Naive B cell (primary cell): ENCODE data around the gene RNGTT. TPM values are rescaled to one million over a fixed set of nuclear protein-coding genes. Genes with fewer than 3 reads are reported as not detected.
"Not testable (repeated sequence)": the region's sequence is repeated elsewhere in the genome, so short reads cannot be mapped to it uniquely, and the experiment has no call there.

Experiments
- ATAC-seq, 2 donors: fragments of 150-1000 bp; cut with Tn5 transposase; 2 replicates each; pipeline ENCODE4 v1.10.0; 2021; ENCODE audit warnings: low read depth in 2 of 2, mild to moderate bottlenecking in 2 of 2, moderate library complexity in 2 of 2
- DNase-seq: peaks from one replicate; pipeline ENCODE4 v3.0.0; 2022
- H3K27ac Mint-ChIP-seq, 6 donors: one replicate each; pipeline ENCODE4 v1.8.0; 2020 to 2022; ENCODE audit warnings: mild to moderate bottlenecking in 6 of 6, mixed read lengths in 6 of 6, moderate library complexity in 5 of 6, inconsistent platforms in 2 of 6
- H3K27me3 Mint-ChIP-seq, 3 donors: one replicate each; pipeline ENCODE4 v1.8.0; 2021 to 2022; ENCODE audit warnings: mixed read lengths in 3 of 3, mild to moderate bottlenecking in 1 of 3
- H3K36me3 Mint-ChIP-seq, 2 donors: one replicate each; pipeline ENCODE4 v1.8.0; 2020 to 2022; ENCODE audit warnings: mixed read lengths in 2 of 2, inconsistent platforms in 1 of 2, mild to moderate bottlenecking in 1 of 2
- H3K4me1 Mint-ChIP-seq, 3 donors: one replicate each; pipeline ENCODE4 v1.8.0; 2020 to 2022; ENCODE audit warnings: mixed read lengths in 3 of 3, inconsistent platforms in 1 of 3, mild to moderate bottlenecking in 1 of 3, moderate library complexity in 1 of 3
- H3K4me3 Mint-ChIP-seq, 8 donors: one replicate each; pipeline ENCODE4 v1.8.0; 2020 to 2022; ENCODE audit warnings: mild to moderate bottlenecking in 8 of 8, mixed read lengths in 8 of 8, moderate library complexity in 8 of 8, inconsistent platforms in 2 of 8
- H3K9me3 Mint-ChIP-seq, 7 donors: one replicate each; pipeline ENCODE4 v1.8.0; 2020 to 2022; ENCODE audit warnings: mixed read lengths in 7 of 7, mild to moderate bottlenecking in 5 of 7, inconsistent platforms in 2 of 7, moderate library complexity in 1 of 7
- polyA plus RNA-seq, 6 donors: library from polyadenylated mRNA; unstranded; fragments of 300-500 nt; fragmentation: Illumina TruSeq; gene quantifications; one replicate each; pipeline ENCODE4 v1.2.3, GENCODE V29; 2021; ENCODE audit warnings: low read depth in 6 of 6

The RNGTT gene
- polyA plus RNA-seq, 6 donors from 2014 or later, result 17.9 to 59.8 (median 40.0) TPM

- Mint-ChIP-seq H3K9me3 (no peaks in the 10 kb centered on the region), H3K4me1 (peaks cover 0 to 3% (median 0%) of the 10 kb centered on the region in 3 donors), H3K27me3 (no peaks in the 10 kb centered on the region), H3K4me3 (no peak overlapping the region), H3K27ac (no peak overlapping the region), H3K36me3 (no peaks in the 10 kb centered on the region)
- no peak for DNase-seq
- no peak for ATAC-seq
These were observed 22.5 kb upstream of the RNGTT start for GRCh38 chr6:88985901-88986300.

GRCh38 chr6:88984606-88985005 is 21.2 kb upstream of the RNGTT start:
- H3K4me1 Mint-ChIP-seq, result peaks cover 0 to 3% (median 0%) of the 10 kb centered on the region in 3 donors
- ATAC-seq (no peak), DNase-seq (no peak)

GRCh38 chr6:88984152-88984551 is 20.7 kb upstream of the RNGTT start:
- peak overlapping the region in 1 of 6 donors; percentile 24 for H3K27ac Mint-ChIP-seq
- H3K36me3 Mint-ChIP-seq, result no peaks in the 10 kb centered on the region
- H3K4me3 Mint-ChIP-seq, result no peak overlapping the region
- no peaks in the 10 kb centered on the region for H3K9me3 Mint-ChIP-seq
- peaks cover 0 to 3% (median 0%) of the 10 kb centered on the region in 3 donors for H3K4me1 Mint-ChIP-seq
- H3K27me3 Mint-ChIP-seq, result no peaks in the 10 kb centered on the region
- no peak for ATAC-seq
- DNase-seq, result no peak

More at GRCh38 chr6:88984606-88985005, 21.2 kb upstream of the RNGTT start:
- Mint-ChIP-seq H3K4me3 (no peak overlapping the region), H3K9me3 (no peaks in the 10 kb centered on the region), H3K27ac (no peak overlapping the region), H3K27me3 (no peaks in the 10 kb centered on the region), H3K36me3 (no peaks in the 10 kb centered on the region)

DNA sequence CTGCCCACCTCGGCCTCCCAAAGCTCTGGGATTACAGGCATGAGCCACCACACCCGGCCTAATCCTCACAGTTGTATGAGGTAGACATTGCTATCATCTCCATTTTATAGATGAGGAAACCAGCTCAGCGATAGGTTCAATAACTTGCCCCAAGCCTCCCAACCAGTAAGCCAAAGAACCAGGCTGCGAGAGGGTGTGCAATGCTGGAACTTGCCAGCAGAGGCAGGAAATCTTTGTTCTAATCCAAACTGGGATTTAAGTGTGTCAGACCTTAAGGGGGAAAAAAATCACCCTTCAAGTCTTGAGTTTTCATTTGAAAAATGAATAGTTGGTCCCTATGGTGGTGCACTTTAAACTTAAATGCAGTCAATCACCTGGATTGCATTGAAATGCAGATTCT is 20.1 kb upstream of the RNGTT start:
- Mint-ChIP-seq H3K4me3 (no peak overlapping the region), H3K4me1 (peaks cover 0 to 3% (median 0%) of the 10 kb centered on the region in 3 donors), H3K27ac (no peak overlapping the region), H3K9me3 (no peaks in the 10 kb centered on the region), H3K27me3 (no peaks in the 10 kb centered on the region), H3K36me3 (no peaks in the 10 kb centered on the region)
- ATAC-seq, result no peak
- no peak for DNase-seq

DNA sequence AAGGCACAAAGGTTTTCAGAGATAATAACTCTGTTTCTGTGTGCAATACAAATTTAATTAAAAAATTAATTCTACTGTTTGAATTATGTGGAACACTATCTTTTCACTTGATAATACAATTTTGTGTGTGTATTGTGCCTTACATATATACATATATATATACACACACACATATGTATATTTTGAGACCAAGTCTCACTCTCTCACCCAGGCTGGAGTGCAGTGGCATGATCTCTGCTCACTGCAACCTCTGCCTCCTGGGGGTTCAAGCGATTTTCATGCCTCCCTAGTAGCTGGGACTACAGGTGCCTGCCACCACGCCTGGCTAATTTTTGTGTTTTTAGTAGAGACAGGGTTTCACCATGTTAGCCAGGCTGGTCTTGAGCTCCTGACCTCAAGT is 19.7 kb upstream of the RNGTT start:
- H3K9me3 Mint-ChIP-seq, H3K27ac Mint-ChIP-seq, ATAC-seq, H3K27me3 Mint-ChIP-seq, DNase-seq, H3K4me3 Mint-ChIP-seq, H3K4me1 Mint-ChIP-seq, H3K36me3 Mint-ChIP-seq: not testable (repeated sequence)

DNA sequence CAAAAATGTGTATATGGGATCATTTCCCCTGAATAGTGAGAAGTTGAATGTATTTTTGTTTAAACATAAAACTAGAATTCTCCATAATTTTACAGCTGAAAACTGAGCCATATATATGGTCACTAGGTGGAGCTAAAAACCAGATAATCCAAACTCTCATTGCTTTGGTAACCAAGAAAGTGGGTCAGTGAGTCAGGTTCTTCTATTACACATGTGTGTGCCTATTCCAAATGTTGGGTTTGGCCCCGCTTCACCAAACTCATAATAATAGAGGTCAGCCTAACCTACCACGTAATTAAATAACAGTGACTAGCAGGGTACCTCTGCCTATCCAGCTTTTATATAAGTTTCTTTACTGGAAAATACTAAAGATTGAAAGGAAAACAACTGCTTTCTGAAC is 19.3 kb upstream of the RNGTT start:
- Mint-ChIP-seq H3K27me3 (no peaks in the 10 kb centered on the region), H3K27ac (no peak overlapping the region), H3K4me1 (peaks cover 0 to 3% (median 0%) of the 10 kb centered on the region in 3 donors), H3K36me3 (no peaks in the 10 kb centered on the region), H3K9me3 (no peaks in the 10 kb centered on the region), H3K4me3 (no peak overlapping the region)
- ATAC-seq (peak; percentile 72 to 81), DNase-seq (peak; percentile 42)

GRCh38 chr6:88975369-88975768 is 12.0 kb upstream of the RNGTT start:
- H3K27ac Mint-ChIP-seq, result no peak overlapping the region
- peaks cover 0 to 3% (median 0%) of the 10 kb centered on the region in 7 donors for H3K9me3 Mint-ChIP-seq
- no peaks in the 10 kb centered on the region for H3K27me3 Mint-ChIP-seq
- no peaks in the 10 kb centered on the region for H3K36me3 Mint-ChIP-seq
- no peaks in the 10 kb centered on the region for H3K4me1 Mint-ChIP-seq
- ATAC-seq (no peak), DNase-seq (no peak)
- no peak overlapping the region for H3K4me3 Mint-ChIP-seq

GRCh38 chr6:88972504-88973423 is 9.3 kb upstream of the RNGTT start:
- ATAC-seq (no peak), DNase-seq (no peak)
- H3K27me3 Mint-ChIP-seq, result peaks cover 0 to 5% (median 0%) of the 10 kb centered on the region in 3 donors
- no peak overlapping the region for H3K4me3 Mint-ChIP-seq
- peaks cover 5 to 7% of the 10 kb centered on the region in 2 donors for H3K36me3 Mint-ChIP-seq
- H3K27ac Mint-ChIP-seq, result no peak overlapping the region
- peaks cover 0 to 22% (median 14%) of the 10 kb centered on the region in 7 donors for H3K9me3 Mint-ChIP-seq
- no peaks in the 10 kb centered on the region for H3K4me1 Mint-ChIP-seq

DNA sequence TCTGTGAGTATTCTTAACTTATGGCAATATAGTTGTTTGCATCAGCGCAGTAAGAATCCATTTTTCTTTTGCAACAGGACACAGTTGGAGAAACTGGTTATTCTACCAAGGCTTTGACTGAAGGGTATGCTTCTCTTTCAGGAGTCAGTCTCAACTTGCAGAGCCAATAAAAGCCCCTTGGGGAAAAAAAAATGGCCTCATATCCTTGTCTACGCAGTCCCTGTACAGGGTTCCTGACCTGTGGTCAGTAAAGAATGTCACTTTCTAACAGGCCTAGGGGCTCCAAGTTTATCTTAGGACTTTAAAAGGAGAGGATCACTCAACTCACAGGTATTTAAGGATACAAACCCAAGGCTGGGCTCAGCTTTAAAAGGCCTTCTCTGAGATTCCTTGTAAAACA is 6.9 kb upstream of the RNGTT start:
- no peak overlapping the region for H3K4me3 Mint-ChIP-seq
- DNase-seq, result no peak
- H3K36me3 Mint-ChIP-seq, result peaks cover 5 to 14% of the 10 kb centered on the region in 2 donors
- H3K27ac Mint-ChIP-seq, result no peak overlapping the region
- peaks cover 0 to 5% (median 0%) of the 10 kb centered on the region in 3 donors for H3K27me3 Mint-ChIP-seq
- peaks cover 3 to 44% (median 27%) of the 10 kb centered on the region in 7 donors for H3K9me3 Mint-ChIP-seq
- ATAC-seq, result no peak
- peaks cover 0 to 2% (median 1%) of the 10 kb centered on the region in 3 donors for H3K4me1 Mint-ChIP-seq

DNA sequence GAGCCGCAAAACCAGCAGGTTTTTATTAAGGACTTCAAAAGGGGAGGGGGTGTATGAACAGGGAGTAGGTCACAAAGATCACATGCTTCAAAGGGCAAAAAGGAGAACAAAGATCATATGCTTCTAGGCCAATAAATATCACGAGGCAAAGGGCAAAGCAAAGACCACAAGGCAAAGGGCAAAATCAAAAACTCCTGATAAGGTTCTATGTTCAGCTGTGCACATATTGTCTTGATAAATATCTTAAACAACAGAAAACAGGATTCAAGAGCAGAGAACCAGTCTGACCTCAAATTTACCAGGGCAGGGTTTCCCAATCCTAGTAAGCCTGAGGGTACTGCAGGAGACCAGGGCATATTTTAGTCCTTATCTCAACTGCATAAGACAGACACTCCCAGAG is 5.8 kb upstream of the RNGTT start:
- not testable (repeated sequence) for H3K27me3 Mint-ChIP-seq, DNase-seq, ATAC-seq, H3K4me3 Mint-ChIP-seq, H3K27ac Mint-ChIP-seq
- peaks cover 0 to 12% (median 7%) of the 10 kb centered on the region in 3 donors for H3K4me1 Mint-ChIP-seq
- peaks cover 6 to 48% (median 30%) of the 10 kb centered on the region in 7 donors for H3K9me3 Mint-ChIP-seq
- H3K36me3 Mint-ChIP-seq, result peaks cover 5 to 14% of the 10 kb centered on the region in 2 donors

DNA sequence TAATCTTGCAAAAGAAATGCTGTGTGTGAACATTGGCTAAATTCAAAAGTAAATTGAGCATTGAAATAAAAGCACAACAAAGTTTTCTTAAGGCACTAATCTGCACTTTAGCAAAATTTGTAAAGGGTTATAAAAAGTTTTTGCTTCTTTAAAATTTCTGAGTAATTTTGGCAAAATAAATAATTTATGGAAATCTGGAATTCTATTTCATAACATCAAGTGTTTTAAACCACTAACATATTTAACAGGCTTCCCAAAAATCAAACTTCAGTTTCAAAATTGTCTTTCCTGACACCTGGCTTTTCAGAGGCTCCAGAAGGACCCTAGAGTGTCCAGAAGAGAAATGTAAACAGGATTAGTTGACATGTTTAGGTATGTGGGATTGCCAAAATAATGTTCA is 4.5 kb upstream of the RNGTT start:
- Mint-ChIP-seq H3K4me1 (peaks cover 13 to 25% (median 18%) of the 10 kb centered on the region in 3 donors), H3K36me3 (peaks cover 5 to 14% of the 10 kb centered on the region in 2 donors), H3K4me3 (no peak overlapping the region), H3K27me3 (peaks cover 0 to 5% (median 0%) of the 10 kb centered on the region in 3 donors), H3K27ac (no peak overlapping the region), H3K9me3 (peaks cover 6 to 48% (median 30%) of the 10 kb centered on the region in 7 donors)
- DNase-seq, result no peak
- ATAC-seq, result no peak

DNA sequence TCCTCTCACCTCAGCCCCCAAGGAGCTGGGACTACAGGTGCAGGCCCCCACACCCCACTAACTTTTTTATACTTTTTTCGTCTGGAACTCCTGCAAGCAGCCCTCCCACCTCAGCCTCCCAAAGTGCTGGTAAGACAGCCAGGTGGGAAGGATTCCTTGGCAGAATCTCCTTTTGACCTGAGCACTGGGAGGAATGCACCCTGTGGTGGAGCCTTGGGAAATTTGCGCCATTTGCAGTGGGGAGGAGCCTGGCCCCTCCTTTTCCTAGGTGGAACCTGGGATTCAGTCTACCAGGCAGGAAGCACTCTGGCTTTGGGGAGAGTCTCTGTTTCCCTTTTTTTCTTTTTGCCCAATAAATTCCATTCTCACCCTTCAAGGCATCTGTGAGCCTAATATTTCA is 2.3 kb upstream of the RNGTT start:
- peaks cover 26 to 40% (median 32%) of the 10 kb centered on the region in 3 donors for H3K4me1 Mint-ChIP-seq
- peaks cover 5 to 14% of the 10 kb centered on the region in 2 donors for H3K36me3 Mint-ChIP-seq
- H3K9me3 Mint-ChIP-seq, result peaks cover 6 to 44% (median 27%) of the 10 kb centered on the region in 7 donors
- peak overlapping the region in 3 of 8 donors; percentile 40 to 98 (median 97) for H3K4me3 Mint-ChIP-seq
- H3K27ac Mint-ChIP-seq, result peak overlapping the region in 1 of 6 donors; percentile 50
- DNase-seq, result no peak
- no peak for ATAC-seq
- peaks cover 0 to 5% (median 0%) of the 10 kb centered on the region in 3 donors for H3K27me3 Mint-ChIP-seq

DNA sequence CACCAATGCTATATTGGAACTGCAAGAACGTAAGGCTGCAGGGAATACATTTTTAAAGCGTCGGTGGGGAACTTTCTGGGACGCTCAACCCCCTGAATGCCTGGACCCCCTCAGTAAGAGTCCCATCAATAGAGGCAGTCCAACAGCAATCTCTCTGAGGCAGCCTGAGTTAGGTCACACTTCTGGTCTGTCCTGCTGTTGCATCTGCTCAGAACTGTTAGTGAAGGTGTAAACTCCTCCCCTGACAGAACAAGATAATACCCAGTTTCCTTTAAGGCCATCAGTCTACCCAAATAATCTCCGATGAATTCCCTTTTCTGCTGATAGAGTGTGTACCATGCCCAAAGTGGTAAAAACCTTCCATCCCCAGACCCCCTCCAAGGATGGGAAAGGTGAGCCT is 1.1 kb upstream of the RNGTT start:
- DNase-seq (no peak), ATAC-seq (no peak)
- no peak overlapping the region for H3K27ac Mint-ChIP-seq
- peaks cover 6 to 38% (median 23%) of the 10 kb centered on the region in 7 donors for H3K9me3 Mint-ChIP-seq
- peaks cover 0 to 5% (median 0%) of the 10 kb centered on the region in 3 donors for H3K27me3 Mint-ChIP-seq
- H3K4me1 Mint-ChIP-seq, result peaks cover 32 to 50% (median 39%) of the 10 kb centered on the region in 3 donors
- peaks cover 5 to 14% of the 10 kb centered on the region in 2 donors for H3K36me3 Mint-ChIP-seq
- peak overlapping the region; percentile 22 to 100 (median 97) for H3K4me3 Mint-ChIP-seq

- peaks cover 0 to 22% (median 11%) of the 10 kb centered on the region in 7 donors for H3K9me3 Mint-ChIP-seq
These were observed 4.6 kb downstream of the RNGTT start for GRCh38 chr6:88958842-88959241.

More at GRCh38 chr6:88958842-88959241, 4.6 kb downstream of the RNGTT start:
- no peaks in the 10 kb centered on the region for H3K27me3 Mint-ChIP-seq
- H3K4me1 Mint-ChIP-seq, result peaks cover 38 to 65% (median 61%) of the 10 kb centered on the region in 3 donors
- ATAC-seq, result no peak
- H3K36me3 Mint-ChIP-seq, result peaks cover 0 to 12% of the 10 kb centered on the region in 2 donors
- DNase-seq, result no peak
- peak overlapping the region in 1 of 8 donors; percentile 19 for H3K4me3 Mint-ChIP-seq
- H3K27ac Mint-ChIP-seq, result no peak overlapping the region
